GM10266 (cell line): ENCODE measurements around the gene DGKI.

ENCODE experiments used
- DNase-seq: peaks from one replicate; pipeline ENCODE4 v3.0.0; 2012; ENCODE audit errors: extremely low spot score
- TF ChIP-seq, protein P1 (sequence below): IDR thresholded peaks from 2 replicates; pipeline ENCODE4 v1.5.1; 2012; ENCODE audit warnings: mild to moderate bottlenecking, low read depth; ENCODE audit not compliant: control insufficient read depth, insufficient read depth; ENCODE audit errors: missing control alignments

Gene DGKI

DNA sequence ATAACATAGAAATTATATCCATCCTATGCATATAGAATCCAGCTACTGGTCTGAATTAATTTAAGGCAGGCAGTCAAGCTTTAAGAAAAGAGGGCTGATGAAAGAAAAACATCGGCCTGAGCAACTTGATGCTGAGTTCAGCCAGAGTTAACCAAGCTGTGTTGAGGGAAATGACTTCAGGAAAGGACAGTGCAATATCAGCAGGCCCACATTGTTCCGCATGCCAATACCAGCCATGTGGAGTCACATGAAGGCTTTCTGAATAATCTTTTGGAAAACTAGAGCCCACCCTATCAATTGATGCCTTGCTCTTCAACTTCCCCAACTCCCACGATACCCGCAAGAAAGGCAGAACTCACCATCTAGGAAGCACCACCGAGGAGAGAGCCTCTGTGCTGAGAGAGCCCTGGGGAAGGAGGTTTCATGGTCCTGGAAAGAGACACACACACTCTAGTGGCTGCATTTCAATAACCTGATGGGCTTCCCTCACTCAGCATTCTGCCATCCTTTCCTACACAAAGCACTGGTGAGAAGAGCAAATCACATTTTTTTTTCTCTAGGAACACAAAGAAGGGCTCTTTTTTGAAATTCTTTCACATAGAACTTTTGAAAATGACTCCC lies 377.5 kb downstream of the DGKI start:
- DNase-seq = no peak
- TF ChIP-seq, protein P1, sequence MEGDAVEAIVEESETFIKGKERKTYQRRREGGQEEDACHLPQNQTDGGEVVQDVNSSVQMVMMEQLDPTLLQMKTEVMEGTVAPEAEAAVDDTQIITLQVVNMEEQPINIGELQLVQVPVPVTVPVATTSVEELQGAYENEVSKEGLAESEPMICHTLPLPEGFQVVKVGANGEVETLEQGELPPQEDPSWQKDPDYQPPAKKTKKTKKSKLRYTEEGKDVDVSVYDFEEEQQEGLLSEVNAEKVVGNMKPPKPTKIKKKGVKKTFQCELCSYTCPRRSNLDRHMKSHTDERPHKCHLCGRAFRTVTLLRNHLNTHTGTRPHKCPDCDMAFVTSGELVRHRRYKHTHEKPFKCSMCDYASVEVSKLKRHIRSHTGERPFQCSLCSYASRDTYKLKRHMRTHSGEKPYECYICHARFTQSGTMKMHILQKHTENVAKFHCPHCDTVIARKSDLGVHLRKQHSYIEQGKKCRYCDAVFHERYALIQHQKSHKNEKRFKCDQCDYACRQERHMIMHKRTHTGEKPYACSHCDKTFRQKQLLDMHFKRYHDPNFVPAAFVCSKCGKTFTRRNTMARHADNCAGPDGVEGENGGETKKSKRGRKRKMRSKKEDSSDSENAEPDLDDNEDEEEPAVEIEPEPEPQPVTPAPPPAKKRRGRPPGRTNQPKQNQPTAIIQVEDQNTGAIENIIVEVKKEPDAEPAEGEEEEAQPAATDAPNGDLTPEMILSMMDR = no peak

DNA sequence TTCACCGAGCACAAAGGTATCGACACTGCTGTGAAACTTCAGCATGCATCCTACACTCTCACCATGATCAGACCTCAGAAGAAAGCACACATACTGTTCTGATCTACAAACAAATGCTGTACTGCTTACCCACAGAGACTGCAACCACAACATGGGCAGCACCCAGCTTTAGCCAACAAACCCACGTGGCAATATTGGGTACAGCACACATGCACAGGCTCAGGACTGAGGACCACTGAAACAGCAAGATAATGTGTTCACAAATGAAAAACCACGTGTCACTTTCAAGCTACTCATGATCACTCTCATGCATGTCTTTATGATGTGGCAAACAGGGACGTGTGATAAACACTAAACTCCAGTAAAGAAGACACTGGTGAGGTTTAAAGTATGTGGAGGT lies 383.9 kb downstream of the DGKI start:
- TF ChIP-seq, protein P1 = no peak
- DNase-seq = no peak

DNA sequence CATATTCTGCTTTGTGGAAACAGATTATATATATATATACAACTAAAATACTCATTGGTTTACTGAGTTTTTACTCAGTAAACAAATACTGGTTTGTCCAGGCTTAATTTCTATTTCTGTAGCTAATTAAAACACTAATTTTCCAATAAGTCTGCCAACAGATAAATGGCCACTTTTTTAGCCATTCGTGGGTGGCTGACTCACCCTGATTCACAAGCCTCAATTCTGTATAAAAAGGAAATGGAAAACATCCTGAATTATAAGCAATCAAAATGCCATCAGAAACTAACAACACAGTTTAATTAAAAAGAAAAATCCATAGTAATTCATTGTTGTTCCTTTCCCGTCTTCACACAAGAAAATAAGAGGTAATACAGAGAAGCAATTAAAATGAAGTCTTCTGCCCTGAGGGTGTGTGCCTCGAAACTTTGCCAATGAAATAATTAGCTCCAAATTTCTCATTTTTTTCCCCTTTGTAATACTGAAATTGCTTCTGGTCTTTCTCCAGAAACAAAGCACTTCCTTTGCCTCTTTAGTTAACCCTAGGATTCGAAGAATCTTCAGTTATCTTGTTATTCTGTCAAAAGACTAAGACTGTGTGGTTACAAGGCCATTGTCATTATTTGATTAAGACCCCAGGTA lies 384.6 kb downstream of the DGKI start:
- TF ChIP-seq, protein P1 = no peak
- DNase-seq = no peak

DNA sequence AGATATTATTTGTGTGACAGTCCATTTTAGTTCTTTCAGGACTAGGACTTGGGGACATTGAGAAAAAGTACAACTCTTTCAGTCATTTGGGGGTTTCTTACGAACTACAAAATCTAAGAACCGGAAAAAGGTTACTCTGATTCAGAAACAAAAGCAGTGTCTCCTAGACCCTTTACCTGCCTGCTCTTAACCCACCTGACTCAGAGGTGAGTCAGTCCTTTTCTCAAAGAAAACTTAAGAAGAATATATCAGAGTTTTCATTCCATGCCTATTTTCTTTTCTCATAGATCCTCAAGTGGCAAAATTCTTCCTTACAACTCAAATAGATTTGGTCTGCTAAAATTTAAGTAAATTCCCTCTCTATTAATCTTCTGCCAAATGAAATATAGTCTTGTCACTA lies 388.4 kb downstream of the DGKI start:
- TF ChIP-seq, protein P1 = no peak

DNA sequence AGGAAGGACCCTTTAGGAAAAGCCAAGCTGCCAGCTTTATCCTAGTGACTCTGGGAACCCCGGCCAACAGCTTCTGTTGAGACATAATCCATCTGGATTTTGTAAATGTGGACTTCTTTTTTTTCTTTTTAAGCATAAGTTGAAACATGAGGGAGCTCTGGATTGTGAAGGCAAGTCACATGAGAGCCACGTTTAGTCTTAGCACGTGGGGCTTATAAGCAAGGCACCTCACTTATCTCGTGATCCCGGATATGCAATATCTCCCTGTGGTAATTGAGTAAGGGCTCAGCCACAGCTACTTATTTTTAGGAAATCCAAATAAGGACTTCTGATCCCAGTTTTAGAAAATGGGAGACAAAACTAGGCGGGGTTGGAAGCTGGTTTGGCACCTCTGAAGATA lies 392.0 kb downstream of the DGKI start:
- TF ChIP-seq, protein P1 = no peak
- DNase-seq = no peak

More for the DNA sequence above, 388.4 kb downstream of the DGKI start:
- DNase-seq = no peak

DNA sequence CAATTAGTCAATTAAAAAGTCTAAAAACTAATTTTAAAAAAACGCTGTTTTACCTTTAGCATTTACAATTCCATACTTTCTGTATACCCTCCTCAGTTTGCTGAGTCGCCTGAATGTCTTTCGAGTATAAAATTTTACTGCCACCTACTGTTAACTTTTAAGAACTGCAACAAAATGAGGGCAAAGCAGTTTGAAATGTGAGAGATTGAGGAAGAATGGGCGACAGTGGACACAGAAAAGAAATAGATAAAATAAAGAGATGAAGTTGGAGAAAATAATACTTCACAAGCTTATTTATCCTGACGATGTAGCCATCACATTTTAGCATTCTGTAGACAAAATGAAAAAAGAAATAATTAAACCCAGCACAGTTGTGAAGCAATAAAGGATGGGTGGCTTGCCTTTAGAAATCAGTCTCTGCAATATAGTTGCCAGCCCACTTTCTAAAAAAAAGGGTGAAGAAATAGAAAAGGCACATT lies 392.5 kb downstream of the DGKI start:
- DNase-seq = peak; percentile 16
- TF ChIP-seq, protein P1 = peak; percentile 44

DNA sequence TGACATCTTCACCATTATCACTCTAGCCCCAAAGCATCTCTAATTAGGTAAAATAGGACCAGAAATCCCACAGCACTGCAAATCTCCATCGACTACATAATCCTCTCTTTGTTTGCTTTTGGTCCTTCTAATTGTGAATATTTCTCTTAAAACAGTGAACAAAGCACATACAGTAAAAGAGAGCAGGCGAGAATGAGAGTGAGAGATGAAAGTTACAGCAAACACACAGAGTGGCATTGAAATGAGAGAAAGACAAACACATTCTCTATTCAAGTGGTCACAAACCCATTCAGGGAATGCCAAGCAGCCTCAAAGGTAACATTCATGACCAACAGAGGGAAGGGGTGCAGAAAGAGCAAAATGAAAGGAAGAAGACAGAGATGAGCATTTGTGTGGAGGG lies 393.4 kb downstream of the DGKI start:
- no peak for DNase-seq
- TF ChIP-seq, protein P1 = no peak
